AG04449 (cell line): ENCODE data around the gene COL4A1.

Source experiments
- CTCF ChIA-PET: fragments of 350-600 bp; formaldehyde crosslinking; extraction: SDS; loops from one replicate; lab custom pipeline; 2021; ENCODE audit warnings: antibody characterized with exemption; lab: Yijun Ruan, JAX
- POLR2A ChIA-PET: fragments of 400-600, 350-600 bp; formaldehyde crosslinking; extraction: SDS; loops from one replicate; lab custom pipeline; 2020; ENCODE audit warnings: antibody characterized with exemption, inconsistent platforms; lab: Yijun Ruan, JAX
- DNase-seq: peaks from one replicate; pipeline ENCODE4 v3.0.0-alpha.2; 2010; ENCODE audit warnings: low read depth, low spot score
- H3K4me3 ChIP-seq: 2 replicates; pipeline ENCODE4 v1.5.1; 2011; ENCODE audit warnings: low read depth, mild to moderate bottlenecking, control low read depth, low read length
- CTCF ChIP-seq: IDR thresholded peaks from one replicate; pipeline ENCODE4 v1.5.1; 2011; ENCODE audit warnings: mild to moderate bottlenecking, moderate library complexity, low read length, control low read depth, inconsistent platforms; ENCODE audit not compliant: insufficient read depth; ENCODE audit errors: missing control alignments

Gene COL4A1

GRCh38 chr13:110347535-110348308, 40.8 kb upstream of the COL4A1 start:
- POLR2A ChIA-PET, result interaction anchor here (0.6 to 1.7 kb wide), 5 partner anchors 9 to 100 kb away, joined by 3 to 10 read pairs (median 4); no protein-coding TSS in a partner anchor
- DNase-seq, result no peak
- CTCF ChIA-PET, result interaction anchor here (1.1 to 1.4 kb wide), 2 partner anchors 16 to 43 kb away, joined by 3 to 5 read pairs; no protein-coding TSS in a partner anchor
- no peak for TF ChIP-seq CTCF
- no peak overlapping the region for H3K4me3 ChIP-seq

GRCh38 chr13:110347088-110347487, 40.1 kb upstream of the COL4A1 start:
- POLR2A ChIA-PET, result interaction anchor here (0.9 to 1.7 kb wide), 3 partner anchors 9 to 24 kb away, joined by 4 to 10 read pairs (median 9); no protein-coding TSS in a partner anchor
- DNase-seq, result no peak
- CTCF ChIA-PET, result no interaction called here
- no peak overlapping the region for H3K4me3 ChIP-seq
- TF ChIP-seq CTCF, result no peak

- TF ChIP-seq CTCF, result no peak
- ChIA-PET POLR2A (no interaction called here), CTCF (interaction anchor here (1.2 kb wide), 1 partner anchor 100 kb away, joined by 4 read pairs; no protein-coding TSS in a partner anchor)
Measured at GRCh38 chr13:110346661-110347067, 39.7 kb upstream of the COL4A1 start.

GRCh38 chr13:110345701-110346100, 38.7 kb upstream of the COL4A1 start:
- TF ChIP-seq CTCF, result no peak
- no peak for DNase-seq
- ChIA-PET POLR2A (no interaction called here), CTCF (interaction anchor here (1.2 kb wide), 1 partner anchor 99 kb away, joined by 4 read pairs; no protein-coding TSS in a partner anchor)
- no peak overlapping the region for H3K4me3 ChIP-seq

More at GRCh38 chr13:110346661-110347067, 39.7 kb upstream of the COL4A1 start:
- H3K4me3 ChIP-seq, result no peak overlapping the region
- no peak for DNase-seq

- ChIA-PET POLR2A (no interaction called here), CTCF (no interaction called here)
- DNase-seq, result no peak
- H3K4me3 ChIP-seq, result no peak overlapping the region
- no peak for TF ChIP-seq CTCF
Measured at GRCh38 chr13:110345266-110345665, 38.3 kb upstream of the COL4A1 start.

- ChIA-PET CTCF (no interaction called here), POLR2A (no interaction called here)
- no peak for DNase-seq
- no peak for TF ChIP-seq CTCF
- no peak overlapping the region for H3K4me3 ChIP-seq
Measured at GRCh38 chr13:110344320-110344719, 37.4 kb upstream of the COL4A1 start.
